K562 (cell line): ENCODE results near the gene PNMT. TPM values are rescaled to one million over a fixed set of nuclear protein-coding genes. Genes with fewer than 3 reads are reported as not detected.
A peak's percentile ranks its signal among the peaks of the same experiment; 100 is the strongest.

Source experiments
- CBFA2T3 ChIP-seq: fragments of 450-650 bp; IDR thresholded peaks from 2 replicates; pipeline ENCODE4 v1.6.1; 2017
- ESRRA ChIP-seq: fragments of 450-650 bp; IDR thresholded peaks from 2 replicates; pipeline ENCODE4 v1.6.1; 2014; ENCODE audit warnings: low read depth, mild to moderate bottlenecking, moderate library complexity, borderline replicate concordance
- ETS2 ChIP-seq: IDR thresholded peaks from 2 replicates; pipeline ENCODE4 v1.6.1; 2016; ENCODE audit warnings: borderline replicate concordance, missing genetic modification characterization, mild to moderate bottlenecking, moderate library complexity, missing compliant biosample characterization; ENCODE audit not compliant: poor library complexity, severe bottlenecking
- HDAC1 ChIP-seq, 2 experiments: fragments of 450-650 bp; IDR thresholded peaks; 2 replicates each; pipeline ENCODE4 v1.6.1; 2016 to 2017; ENCODE audit warnings: inconsistent platforms in 1 of 2, mild to moderate bottlenecking in 1 of 2, moderate library complexity in 1 of 2
- HMG20A ChIP-seq: fragments of 450-650 bp; formaldehyde crosslinking; conservative IDR thresholded peaks from 2 replicates; pipeline ENCODE4 v1.4.0; 2020; ENCODE audit warnings: mild to moderate bottlenecking, mixed read lengths
- NBN ChIP-seq: fragments of 450-650 bp; IDR thresholded peaks from 2 replicates; pipeline ENCODE4 v1.6.1; 2016; ENCODE audit warnings: low read depth, mild to moderate bottlenecking
- POLR3A ChIP-seq: IDR thresholded peaks from 2 replicates; pipeline ENCODE4 v1.6.1; 2011; ENCODE audit warnings: borderline replicate concordance, mild to moderate bottlenecking, moderate library complexity; ENCODE audit not compliant: insufficient read length, insufficient read depth; ENCODE audit errors: extremely low read depth
- PRMT5 ChIP-seq: sonication (generic); formaldehyde crosslinking; IDR thresholded peaks from 2 replicates; pipeline ENCODE4 v1.5.0; 2020; ENCODE audit warnings: missing genetic modification reagents
- polyA plus RNA-seq, 8 experiments: library from polyadenylated mRNA; depleted of rRNA in 4 of 8; stranded (reverse) in 5 of 8; unstranded in 3 of 8; fragments of >200 nt; fragmentation: Nextera tagmentation in 2 of 8; fragmentation: Illumina TruSeq in 1 of 8; extraction: Ambion mirVana in 2 of 8; extraction: Trizol in 1 of 8; gene quantifications; 2 replicates each; pipeline versions ENCODE4 v1.2.1 to v1.2.3, GENCODE V29; 2011 to 2014; ENCODE audit warnings: inconsistent platforms in 1 of 8, missing spikeins in 1 of 8
- total RNA-seq, 7 experiments: library from RNA; depleted of rRNA in 6 of 7; stranded (reverse); fragments of >200 nt in 6 of 7; fragmentation: Illumina TruSeq in 2 of 7; extraction: Trizol in 2 of 7; gene quantifications; 2 replicates each; pipeline versions ENCODE4 v1.2.1 to v1.2.3, GENCODE V29; 2011 to 2021; ENCODE audit warnings: low replicate concordance in 1 of 7
- TF ChIP-seq, protein P1 (sequence below): fragments of 250-450 bp; sonication (Bioruptor Pico); IDR thresholded peaks from 2 replicates; pipeline ENCODE4 v1.4.0; 2020
- TF ChIP-seq, protein P2 (sequence below): IDR thresholded peaks from 3 replicates; pipeline ENCODE4 v1.6.1; 2011; ENCODE audit warnings: borderline replicate concordance, mild to moderate bottlenecking, moderate library complexity; ENCODE audit not compliant: insufficient read length; ENCODE audit errors: extremely low read depth
- TF ChIP-seq, protein P3 (sequence below): fragments of 250-450 bp; sonication (Bioruptor Pico); IDR thresholded peaks from 2 replicates; pipeline ENCODE4 v1.4.0; 2020; ENCODE audit warnings: mild to moderate bottlenecking, moderate library complexity
- TF ChIP-seq, protein P4 (sequence below): IDR thresholded peaks from 2 replicates; pipeline ENCODE4 v1.6.1; 2016; ENCODE audit warnings: missing genetic modification characterization, missing compliant biosample characterization

Gene PNMT
- total and polyA plus RNA-seq, 9 of the 15 experiments (the other 6 are each of a cell fraction or from before 2014, with no cell fraction given): 0.55 to 18.1 (median 5.8) TPM

DNA sequence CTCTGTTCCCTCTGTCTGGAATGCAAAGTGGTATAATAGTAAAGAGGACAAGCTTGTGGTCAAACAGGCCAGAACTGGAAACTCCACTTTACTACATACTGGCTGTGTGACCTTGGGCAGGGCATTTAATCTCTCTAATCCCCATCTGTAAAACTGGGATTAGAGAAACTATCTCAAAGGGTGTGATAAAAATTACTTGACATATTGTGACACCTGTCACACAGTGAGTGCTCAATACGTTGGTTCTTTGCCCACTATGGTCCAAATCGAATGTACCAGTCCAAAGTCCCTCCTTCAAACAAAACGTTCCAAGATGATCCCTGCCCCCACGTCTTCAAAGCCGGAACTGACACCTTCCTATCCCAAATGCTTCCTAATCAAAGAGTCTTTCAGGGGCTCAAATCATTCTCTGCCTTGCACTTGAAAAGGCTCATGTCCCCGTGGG is 18.9 kb downstream of the PNMT start (continued):
- TF ChIP-seq, protein P1, sequence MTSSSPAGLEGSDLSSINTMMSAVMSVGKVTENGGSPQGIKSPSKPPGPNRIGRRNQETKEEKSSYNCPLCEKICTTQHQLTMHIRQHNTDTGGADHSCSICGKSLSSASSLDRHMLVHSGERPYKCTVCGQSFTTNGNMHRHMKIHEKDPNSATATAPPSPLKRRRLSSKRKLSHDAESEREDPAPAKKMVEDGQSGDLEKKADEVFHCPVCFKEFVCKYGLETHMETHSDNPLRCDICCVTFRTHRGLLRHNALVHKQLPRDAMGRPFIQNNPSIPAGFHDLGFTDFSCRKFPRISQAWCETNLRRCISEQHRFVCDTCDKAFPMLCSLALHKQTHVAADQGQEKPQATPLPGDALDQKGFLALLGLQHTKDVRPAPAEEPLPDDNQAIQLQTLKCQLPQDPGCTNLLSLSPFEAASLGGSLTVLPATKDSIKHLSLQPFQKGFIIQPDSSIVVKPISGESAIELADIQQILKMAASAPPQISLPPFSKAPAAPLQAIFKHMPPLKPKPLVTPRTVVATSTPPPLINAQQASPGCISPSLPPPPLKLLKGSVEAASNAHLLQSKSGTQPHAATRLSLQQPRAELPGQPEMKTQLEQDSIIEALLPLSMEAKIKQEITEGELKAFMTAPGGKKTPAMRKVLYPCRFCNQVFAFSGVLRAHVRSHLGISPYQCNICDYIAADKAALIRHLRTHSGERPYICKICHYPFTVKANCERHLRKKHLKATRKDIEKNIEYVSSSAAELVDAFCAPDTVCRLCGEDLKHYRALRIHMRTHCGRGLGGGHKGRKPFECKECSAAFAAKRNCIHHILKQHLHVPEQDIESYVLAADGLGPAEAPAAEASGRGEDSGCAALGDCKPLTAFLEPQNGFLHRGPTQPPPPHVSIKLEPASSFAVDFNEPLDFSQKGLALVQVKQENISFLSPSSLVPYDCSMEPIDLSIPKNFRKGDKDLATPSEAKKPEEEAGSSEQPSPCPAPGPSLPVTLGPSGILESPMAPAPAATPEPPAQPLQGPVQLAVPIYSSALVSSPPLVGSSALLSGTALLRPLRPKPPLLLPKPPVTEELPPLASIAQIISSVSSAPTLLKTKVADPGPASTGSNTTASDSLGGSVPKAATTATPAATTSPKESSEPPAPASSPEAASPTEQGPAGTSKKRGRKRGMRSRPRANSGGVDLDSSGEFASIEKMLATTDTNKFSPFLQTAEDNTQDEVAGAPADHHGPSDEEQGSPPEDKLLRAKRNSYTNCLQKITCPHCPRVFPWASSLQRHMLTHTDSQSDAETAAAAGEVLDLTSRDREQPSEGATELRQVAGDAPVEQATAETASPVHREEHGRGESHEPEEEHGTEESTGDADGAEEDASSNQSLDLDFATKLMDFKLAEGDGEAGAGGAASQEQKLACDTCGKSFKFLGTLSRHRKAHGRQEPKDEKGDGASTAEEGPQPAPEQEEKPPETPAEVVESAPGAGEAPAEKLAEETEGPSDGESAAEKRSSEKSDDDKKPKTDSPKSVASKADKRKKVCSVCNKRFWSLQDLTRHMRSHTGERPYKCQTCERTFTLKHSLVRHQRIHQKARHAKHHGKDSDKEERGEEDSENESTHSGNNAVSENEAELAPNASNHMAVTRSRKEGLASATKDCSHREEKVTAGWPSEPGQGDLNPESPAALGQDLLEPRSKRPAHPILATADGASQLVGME: no peak
- TF ChIP-seq, protein P2, sequence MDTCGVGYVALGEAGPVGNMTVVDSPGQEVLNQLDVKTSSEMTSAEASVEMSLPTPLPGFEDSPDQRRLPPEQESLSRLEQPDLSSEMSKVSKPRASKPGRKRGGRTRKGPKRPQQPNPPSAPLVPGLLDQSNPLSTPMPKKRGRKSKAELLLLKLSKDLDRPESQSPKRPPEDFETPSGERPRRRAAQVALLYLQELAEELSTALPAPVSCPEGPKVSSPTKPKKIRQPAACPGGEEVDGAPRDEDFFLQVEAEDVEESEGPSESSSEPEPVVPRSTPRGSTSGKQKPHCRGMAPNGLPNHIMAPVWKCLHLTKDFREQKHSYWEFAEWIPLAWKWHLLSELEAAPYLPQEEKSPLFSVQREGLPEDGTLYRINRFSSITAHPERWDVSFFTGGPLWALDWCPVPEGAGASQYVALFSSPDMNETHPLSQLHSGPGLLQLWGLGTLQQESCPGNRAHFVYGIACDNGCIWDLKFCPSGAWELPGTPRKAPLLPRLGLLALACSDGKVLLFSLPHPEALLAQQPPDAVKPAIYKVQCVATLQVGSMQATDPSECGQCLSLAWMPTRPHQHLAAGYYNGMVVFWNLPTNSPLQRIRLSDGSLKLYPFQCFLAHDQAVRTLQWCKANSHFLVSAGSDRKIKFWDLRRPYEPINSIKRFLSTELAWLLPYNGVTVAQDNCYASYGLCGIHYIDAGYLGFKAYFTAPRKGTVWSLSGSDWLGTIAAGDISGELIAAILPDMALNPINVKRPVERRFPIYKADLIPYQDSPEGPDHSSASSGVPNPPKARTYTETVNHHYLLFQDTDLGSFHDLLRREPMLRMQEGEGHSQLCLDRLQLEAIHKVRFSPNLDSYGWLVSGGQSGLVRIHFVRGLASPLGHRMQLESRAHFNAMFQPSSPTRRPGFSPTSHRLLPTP: no peak
- TF ChIP-seq NBN (0 out of 2 replicates have a peak, but pooled peaks have one; percentile 37), HMG20A (CRISPR knock-in tag) (no peak), CBFA2T3 (peak; percentile 17; the same call in 1 of the 2 replicates), ETS2 (tag) (no peak), HDAC1 (IDR thresholded peaks at IDR 0.05) (no peak), POLR3A (no peak), PRMT5 (CRISPR knock-in tag) (no peak), ESRRA (0 out of 2 replicates have a peak, but pooled peaks have one; percentile 51)
- TF ChIP-seq, protein P3, sequence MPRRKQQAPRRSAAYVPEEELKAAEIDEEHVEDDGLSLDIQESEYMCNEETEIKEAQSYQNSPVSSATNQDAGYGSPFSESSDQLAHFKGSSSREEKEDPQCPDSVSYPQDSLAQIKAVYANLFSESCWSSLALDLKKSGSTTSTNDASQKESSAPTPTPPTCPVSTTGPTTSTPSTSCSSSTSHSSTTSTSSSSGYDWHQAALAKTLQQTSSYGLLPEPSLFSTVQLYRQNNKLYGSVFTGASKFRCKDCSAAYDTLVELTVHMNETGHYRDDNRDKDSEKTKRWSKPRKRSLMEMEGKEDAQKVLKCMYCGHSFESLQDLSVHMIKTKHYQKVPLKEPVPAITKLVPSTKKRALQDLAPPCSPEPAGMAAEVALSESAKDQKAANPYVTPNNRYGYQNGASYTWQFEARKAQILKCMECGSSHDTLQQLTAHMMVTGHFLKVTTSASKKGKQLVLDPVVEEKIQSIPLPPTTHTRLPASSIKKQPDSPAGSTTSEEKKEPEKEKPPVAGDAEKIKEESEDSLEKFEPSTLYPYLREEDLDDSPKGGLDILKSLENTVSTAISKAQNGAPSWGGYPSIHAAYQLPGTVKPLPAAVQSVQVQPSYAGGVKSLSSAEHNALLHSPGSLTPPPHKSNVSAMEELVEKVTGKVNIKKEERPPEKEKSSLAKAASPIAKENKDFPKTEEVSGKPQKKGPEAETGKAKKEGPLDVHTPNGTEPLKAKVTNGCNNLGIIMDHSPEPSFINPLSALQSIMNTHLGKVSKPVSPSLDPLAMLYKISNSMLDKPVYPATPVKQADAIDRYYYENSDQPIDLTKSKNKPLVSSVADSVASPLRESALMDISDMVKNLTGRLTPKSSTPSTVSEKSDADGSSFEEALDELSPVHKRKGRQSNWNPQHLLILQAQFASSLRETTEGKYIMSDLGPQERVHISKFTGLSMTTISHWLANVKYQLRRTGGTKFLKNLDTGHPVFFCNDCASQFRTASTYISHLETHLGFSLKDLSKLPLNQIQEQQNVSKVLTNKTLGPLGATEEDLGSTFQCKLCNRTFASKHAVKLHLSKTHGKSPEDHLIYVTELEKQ (CRISPR knock-in tag): no peak
- TF ChIP-seq, protein P4, sequence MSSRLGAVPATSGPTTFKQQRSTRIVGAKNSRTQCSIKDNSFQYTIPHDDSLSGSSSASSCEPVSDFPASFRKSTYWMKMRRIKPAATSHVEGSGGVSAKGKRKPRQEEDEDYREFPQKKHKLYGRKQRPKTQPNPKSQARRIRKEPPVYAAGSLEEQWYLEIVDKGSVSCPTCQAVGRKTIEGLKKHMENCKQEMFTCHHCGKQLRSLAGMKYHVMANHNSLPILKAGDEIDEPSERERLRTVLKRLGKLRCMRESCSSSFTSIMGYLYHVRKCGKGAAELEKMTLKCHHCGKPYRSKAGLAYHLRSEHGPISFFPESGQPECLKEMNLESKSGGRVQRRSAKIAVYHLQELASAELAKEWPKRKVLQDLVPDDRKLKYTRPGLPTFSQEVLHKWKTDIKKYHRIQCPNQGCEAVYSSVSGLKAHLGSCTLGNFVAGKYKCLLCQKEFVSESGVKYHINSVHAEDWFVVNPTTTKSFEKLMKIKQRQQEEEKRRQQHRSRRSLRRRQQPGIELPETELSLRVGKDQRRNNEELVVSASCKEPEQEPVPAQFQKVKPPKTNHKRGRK (tag): no peak
